K562 (cell line): ENCODE measurements around the gene FAM227B.

Source experiments
- CBX2 ChIP-seq: fragments of 200-600 bp; sonication (generic); IDR thresholded peaks from one replicate; pipeline ENCODE4 v1.6.1; 2012; ENCODE audit warnings: mild to moderate bottlenecking, low read length, inconsistent platforms; ENCODE audit not compliant: insufficient read depth, poor library complexity, severe bottlenecking
- DMBX1 ChIP-seq: fragments of 250-450 bp; sonication (Bioruptor Pico); IDR thresholded peaks from 2 replicates; pipeline ENCODE4 v1.8.0; 2022; ENCODE audit warnings: inconsistent platforms, mild to moderate bottlenecking, moderate library complexity, borderline replicate concordance
- KAT8 ChIP-seq: fragments of 450-650 bp; IDR thresholded peaks from 2 replicates; pipeline ENCODE4 v1.6.1; 2016; ENCODE audit warnings: low read depth, mild to moderate bottlenecking
- PHF20 ChIP-seq: fragments of 450-650 bp; IDR thresholded peaks from 2 replicates; pipeline ENCODE4 v1.6.1; 2018; ENCODE audit not compliant: partially characterized antibody
- SLC30A9 ChIP-seq: fragments of 250-450 bp; sonication (Bioruptor Pico); IDR thresholded peaks from 2 replicates; pipeline ENCODE4 v1.8.0; 2022; ENCODE audit warnings: mild to moderate bottlenecking, moderate library complexity
- SRF ChIP-seq, 2 experiments: fragments of 250-450, 450-650 bp in 1 of 2; sonication (Bioruptor Pico) in 1 of 2; sonication (generic) in 1 of 2; formaldehyde crosslinking; IDR thresholded peaks; 2 replicates each; pipeline versions ENCODE4 v1.5.0 to v1.5.1; 2020 to 2022; ENCODE audit warnings: mild to moderate bottlenecking in 1 of 2, missing genetic modification reagents in 1 of 2
- TF ChIP-seq, protein P1 (sequence below), 3 experiments: IDR thresholded peaks in 2 of 3; conservative IDR thresholded peaks in 1 of 3; 2 replicates each; pipeline ENCODE4 v1.5.1; 2011 to 2012; ENCODE audit warnings: low read length in 3 of 3, mild to moderate bottlenecking in 3 of 3, control low read depth in 2 of 3, improper control_type of control experiment in 1 of 3, inconsistent platforms in 1 of 3, low read depth in 1 of 3, mixed read lengths in 1 of 3, moderate library complexity in 1 of 3; ENCODE audit not compliant: insufficient read depth in 2 of 3
- TF ChIP-seq, protein P2 (sequence below): fragments of 450-650 bp; IDR thresholded peaks from 2 replicates; pipeline ENCODE4 v1.6.1; 2016; ENCODE audit warnings: antibody characterized with exemption
- TF ChIP-seq, protein P3 (sequence below): fragments of 450-650 bp; formaldehyde crosslinking; IDR thresholded peaks from 2 replicates; pipeline ENCODE4 v1.4.0; 2020; ENCODE audit warnings: mild to moderate bottlenecking, mixed read lengths
- TF ChIP-seq, protein P4 (sequence below): sonication (generic); formaldehyde crosslinking; IDR thresholded peaks from 2 replicates; pipeline ENCODE4 v1.5.0; 2020; ENCODE audit warnings: missing genetic modification reagents
- TF ChIP-seq, protein P5 (sequence below): fragments of 250-450 bp; sonication (Bioruptor Pico); IDR thresholded peaks from 2 replicates; pipeline ENCODE4 v1.8.0; 2021; ENCODE audit warnings: moderate library complexity, mild to moderate bottlenecking, inconsistent platforms

DNA sequence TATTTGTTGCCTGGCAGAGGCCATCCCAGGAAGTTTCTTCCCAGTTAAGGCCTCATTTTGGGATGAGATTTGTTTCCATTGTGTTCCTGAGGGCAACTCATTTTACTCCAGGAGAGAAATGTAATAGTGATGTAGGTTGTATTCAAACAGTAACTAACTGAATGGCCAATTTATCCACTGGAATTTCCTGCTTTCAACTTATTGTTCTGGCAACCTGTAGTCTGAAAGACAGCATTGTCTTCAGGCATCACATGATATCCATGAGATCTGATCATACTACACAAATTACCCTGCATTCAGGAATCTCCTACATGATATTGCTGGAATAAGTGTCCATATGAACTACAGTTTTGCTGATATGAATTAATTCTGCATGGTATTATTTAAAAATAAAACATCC is 277.1 kb downstream of the FAM227B start:
- TF ChIP-seq, protein P1, sequence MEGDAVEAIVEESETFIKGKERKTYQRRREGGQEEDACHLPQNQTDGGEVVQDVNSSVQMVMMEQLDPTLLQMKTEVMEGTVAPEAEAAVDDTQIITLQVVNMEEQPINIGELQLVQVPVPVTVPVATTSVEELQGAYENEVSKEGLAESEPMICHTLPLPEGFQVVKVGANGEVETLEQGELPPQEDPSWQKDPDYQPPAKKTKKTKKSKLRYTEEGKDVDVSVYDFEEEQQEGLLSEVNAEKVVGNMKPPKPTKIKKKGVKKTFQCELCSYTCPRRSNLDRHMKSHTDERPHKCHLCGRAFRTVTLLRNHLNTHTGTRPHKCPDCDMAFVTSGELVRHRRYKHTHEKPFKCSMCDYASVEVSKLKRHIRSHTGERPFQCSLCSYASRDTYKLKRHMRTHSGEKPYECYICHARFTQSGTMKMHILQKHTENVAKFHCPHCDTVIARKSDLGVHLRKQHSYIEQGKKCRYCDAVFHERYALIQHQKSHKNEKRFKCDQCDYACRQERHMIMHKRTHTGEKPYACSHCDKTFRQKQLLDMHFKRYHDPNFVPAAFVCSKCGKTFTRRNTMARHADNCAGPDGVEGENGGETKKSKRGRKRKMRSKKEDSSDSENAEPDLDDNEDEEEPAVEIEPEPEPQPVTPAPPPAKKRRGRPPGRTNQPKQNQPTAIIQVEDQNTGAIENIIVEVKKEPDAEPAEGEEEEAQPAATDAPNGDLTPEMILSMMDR (IDR thresholded peaks at IDR 0.05 in 2 of 3, conservative IDR thresholded peaks at IDR 0.05 in 1 of 3; ENCODE audit: insufficient read depth in 2 of 3, low read depth in 1 of 3, low read length in 3 of 3), result no peak
- TF ChIP-seq, protein P2, sequence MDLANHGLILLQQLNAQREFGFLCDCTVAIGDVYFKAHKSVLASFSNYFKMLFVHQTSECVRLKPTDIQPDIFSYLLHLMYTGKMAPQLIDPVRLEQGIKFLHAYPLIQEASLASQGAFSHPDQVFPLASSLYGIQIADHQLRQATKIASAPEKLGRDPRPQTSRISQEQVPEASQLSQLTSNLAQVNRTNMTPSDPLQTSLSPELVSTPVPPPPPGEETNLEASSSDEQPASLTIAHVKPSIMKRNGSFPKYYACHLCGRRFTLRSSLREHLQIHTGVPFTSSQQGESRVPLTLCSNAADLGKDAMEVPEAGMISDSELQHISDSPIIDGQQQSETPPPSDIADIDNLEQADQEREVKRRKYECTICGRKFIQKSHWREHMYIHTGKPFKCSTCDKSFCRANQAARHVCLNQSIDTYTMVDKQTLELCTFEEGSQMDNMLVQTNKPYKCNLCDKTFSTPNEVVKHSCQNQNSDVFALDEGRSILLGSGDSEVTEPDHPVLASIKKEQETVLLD, result no peak
- TF ChIP-seq KAT8 (no peak), DMBX1 (CRISPR knock-in tag) (no peak), CBX2 (no peak), SLC30A9 (CRISPR knock-in tag) (no peak), PHF20 (no peak), SRF (CRISPR knock-in tag; IDR thresholded peaks at IDR 0.05) (no peak)
- TF ChIP-seq, protein P3, sequence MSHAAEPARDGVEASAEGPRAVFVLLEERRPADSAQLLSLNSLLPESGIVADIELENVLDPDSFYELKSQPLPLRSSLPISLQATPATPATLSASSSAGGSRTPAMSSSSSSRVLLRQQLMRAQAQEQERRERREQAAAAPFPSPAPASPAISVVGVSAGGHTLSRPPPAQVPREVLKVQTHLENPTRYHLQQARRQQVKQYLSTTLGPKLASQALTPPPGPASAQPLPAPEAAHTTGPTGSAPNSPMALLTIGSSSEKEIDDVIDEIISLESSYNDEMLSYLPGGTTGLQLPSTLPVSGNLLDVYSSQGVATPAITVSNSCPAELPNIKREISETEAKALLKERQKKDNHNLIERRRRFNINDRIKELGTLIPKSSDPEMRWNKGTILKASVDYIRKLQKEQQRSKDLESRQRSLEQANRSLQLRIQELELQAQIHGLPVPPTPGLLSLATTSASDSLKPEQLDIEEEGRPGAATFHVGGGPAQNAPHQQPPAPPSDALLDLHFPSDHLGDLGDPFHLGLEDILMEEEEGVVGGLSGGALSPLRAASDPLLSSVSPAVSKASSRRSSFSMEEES (CRISPR knock-in tag), result no peak
- TF ChIP-seq, protein P4, sequence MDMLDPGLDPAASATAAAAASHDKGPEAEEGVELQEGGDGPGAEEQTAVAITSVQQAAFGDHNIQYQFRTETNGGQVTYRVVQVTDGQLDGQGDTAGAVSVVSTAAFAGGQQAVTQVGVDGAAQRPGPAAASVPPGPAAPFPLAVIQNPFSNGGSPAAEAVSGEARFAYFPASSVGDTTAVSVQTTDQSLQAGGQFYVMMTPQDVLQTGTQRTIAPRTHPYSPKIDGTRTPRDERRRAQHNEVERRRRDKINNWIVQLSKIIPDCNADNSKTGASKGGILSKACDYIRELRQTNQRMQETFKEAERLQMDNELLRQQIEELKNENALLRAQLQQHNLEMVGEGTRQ (CRISPR knock-in tag), result no peak
- TF ChIP-seq, protein P5, sequence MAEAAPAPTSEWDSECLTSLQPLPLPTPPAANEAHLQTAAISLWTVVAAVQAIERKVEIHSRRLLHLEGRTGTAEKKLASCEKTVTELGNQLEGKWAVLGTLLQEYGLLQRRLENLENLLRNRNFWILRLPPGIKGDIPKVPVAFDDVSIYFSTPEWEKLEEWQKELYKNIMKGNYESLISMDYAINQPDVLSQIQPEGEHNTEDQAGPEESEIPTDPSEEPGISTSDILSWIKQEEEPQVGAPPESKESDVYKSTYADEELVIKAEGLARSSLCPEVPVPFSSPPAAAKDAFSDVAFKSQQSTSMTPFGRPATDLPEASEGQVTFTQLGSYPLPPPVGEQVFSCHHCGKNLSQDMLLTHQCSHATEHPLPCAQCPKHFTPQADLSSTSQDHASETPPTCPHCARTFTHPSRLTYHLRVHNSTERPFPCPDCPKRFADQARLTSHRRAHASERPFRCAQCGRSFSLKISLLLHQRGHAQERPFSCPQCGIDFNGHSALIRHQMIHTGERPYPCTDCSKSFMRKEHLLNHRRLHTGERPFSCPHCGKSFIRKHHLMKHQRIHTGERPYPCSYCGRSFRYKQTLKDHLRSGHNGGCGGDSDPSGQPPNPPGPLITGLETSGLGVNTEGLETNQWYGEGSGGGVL, result no peak
